GM12875 (cell line): ENCODE results near the gene SLC34A1.

Experiments
- H3K4me3 ChIP-seq: one replicate; pipeline ENCODE4 v1.5.1; 2011; ENCODE audit warnings: low read depth, low read length, control low read depth
- CTCF ChIP-seq: IDR thresholded peaks from 2 replicates; pipeline ENCODE4 v1.5.1; 2011; ENCODE audit warnings: low read depth, mild to moderate bottlenecking, control low read depth, inconsistent platforms, low read length, moderate library complexity, borderline replicate concordance; ENCODE audit not compliant: insufficient read depth

Gene SLC34A1

GRCh38 chr5:177402271-177403043 lies 18.2 kb downstream of the SLC34A1 start:
- peak; percentile 53 for TF ChIP-seq CTCF

GRCh38 chr5:177403102-177403791 lies 19.0 kb downstream of the SLC34A1 start:
- peak; percentile 26; the same call in 1 of the 2 replicates for TF ChIP-seq CTCF
- peak overlapping the region; percentile 70 for H3K4me3 ChIP-seq

More at GRCh38 chr5:177402271-177403043, 18.2 kb downstream of the SLC34A1 start:
- H3K4me3 ChIP-seq, result peak overlapping the region; percentile 70

- H3K4me3 ChIP-seq, result peak overlapping the region; percentile 70
- TF ChIP-seq CTCF, result peak; percentile 95
Measured at GRCh38 chr5:177403792-177404640, 19.8 kb downstream of the SLC34A1 start.

- H3K4me3 ChIP-seq, result peak overlapping the region; percentile 70
- TF ChIP-seq CTCF, result no peak
Measured at GRCh38 chr5:177404641-177405179, 20.5 kb downstream of the SLC34A1 start.

- H3K4me3 ChIP-seq, result no peak overlapping the region
- TF ChIP-seq CTCF, result no peak
Measured at GRCh38 chr5:177405312-177405711, 21.1 kb downstream of the SLC34A1 start.

- H3K4me3 ChIP-seq, result no peak overlapping the region
- no peak for TF ChIP-seq CTCF
Measured at GRCh38 chr5:177405805-177406204, 21.6 kb downstream of the SLC34A1 start.
